Kidney capillary endothelial cell (primary cell): Measurements from ENCODE around the gene FAAP20.

Source experiments
- DNase-seq: peaks from one replicate; pipeline ENCODE4 v3.0.0-alpha.2; 2018; ENCODE audit warnings: low spot score

The FAAP20 gene

GRCh38 chr1:2194898-2195673, 514 bp upstream of the FAAP20 start:
- DNase-seq: peak; percentile 81

GRCh38 chr1:2193514-2194281, 874 bp downstream of the FAAP20 start:
- no peak for DNase-seq

- no peak for DNase-seq
These were observed 2.3 kb downstream of the FAAP20 start for GRCh38 chr1:2192031-2192995.

GRCh38 chr1:2190491-2190976, 4.0 kb downstream of the FAAP20 start:
- no peak for DNase-seq

- peak; percentile 89 for DNase-seq
These were observed 4.8 kb downstream of the FAAP20 start for GRCh38 chr1:2189459-2190425.

- no peak for DNase-seq
These were observed 6.2 kb downstream of the FAAP20 start for GRCh38 chr1:2188336-2188735.

- no peak for DNase-seq
These were observed 7.0 kb downstream of the FAAP20 start for GRCh38 chr1:2187619-2188018.

GRCh38 chr1:2186901-2187300, 7.7 kb downstream of the FAAP20 start:
- DNase-seq: no peak

- no peak for DNase-seq
These were observed 8.4 kb downstream of the FAAP20 start for GRCh38 chr1:2185880-2186855.

- no peak for DNase-seq
These were observed 9.6 kb downstream of the FAAP20 start for GRCh38 chr1:2184934-2185333.

GRCh38 chr1:2184531-2184930, 10.0 kb downstream of the FAAP20 start:
- no peak for DNase-seq

- no peak for DNase-seq
These were observed 10.6 kb downstream of the FAAP20 start for GRCh38 chr1:2183937-2184334.

- no peak for DNase-seq
These were observed 12.2 kb downstream of the FAAP20 start for GRCh38 chr1:2182376-2182775.

- no peak for DNase-seq
These were observed 12.8 kb downstream of the FAAP20 start for GRCh38 chr1:2181752-2182151.

- DNase-seq: no peak
These were observed 13.3 kb downstream of the FAAP20 start for GRCh38 chr1:2181271-2181670.

- DNase-seq: no peak
These were observed 14.0 kb downstream of the FAAP20 start for GRCh38 chr1:2180297-2181245.

GRCh38 chr1:2179283-2180013, 15.1 kb downstream of the FAAP20 start:
- DNase-seq: no peak

GRCh38 chr1:2178875-2179274, 15.7 kb downstream of the FAAP20 start:
- DNase-seq: no peak
